RWPE1 (cell line): Measurements from ENCODE around the gene ARF3.

Experiments used
- CTCF ChIA-PET: fragments of 350-600 bp; sonication (Branson Sonifier 250); formaldehyde crosslinking; extraction: SDS; loops from one replicate; lab custom pipeline; 2021; lab: Yijun Ruan, JAX
- POLR2A ChIA-PET: fragments of 400-600 bp; formaldehyde crosslinking; extraction: SDS; loops from one replicate; lab custom pipeline; 2020; ENCODE audit warnings: antibody characterized with exemption; ENCODE audit not compliant: low non-redundant PET; lab: Yijun Ruan, JAX
- DNase-seq: peaks from one replicate; pipeline ENCODE4 v3.0.0; 2012; ENCODE audit warnings: low spot score
- H3K27ac ChIP-seq: fragments of 450-650 bp; 2 replicates; pipeline ENCODE4 v1.5.1; 2017
- CTCF ChIP-seq: fragments of 450-650 bp; conservative IDR thresholded peaks from 2 replicates; pipeline ENCODE4 v1.5.1; 2017; ENCODE audit warnings: low read depth, mild to moderate bottlenecking

The ARF3 gene

GRCh38 chr12:48967991-48968390 lies 10.7 kb upstream of the ARF3 start:
- no peak for TF ChIP-seq CTCF
- ChIA-PET CTCF (interaction anchor here (0.6 to 3.5 kb wide), 3 partner anchors 10 to 122 kb away, joined by 3 to 25 read pairs (median 4); partner anchors contain the start of gene WNT1), POLR2A (interaction anchor here (1.0 kb wide), 1 partner anchor 11 kb away, joined by 4 read pairs; the partner anchor contains the start of gene ARF3)
- no peak overlapping the region for H3K27ac ChIP-seq
- DNase-seq, result no peak

GRCh38 chr12:48966177-48966895 lies 9.0 kb upstream of the ARF3 start:
- TF ChIP-seq CTCF, result no peak
- POLR2A ChIA-PET, result no interaction called here

GRCh38 chr12:48965298-48965838 lies 8.1 kb upstream of the ARF3 start:
- POLR2A ChIA-PET, result no interaction called here
- CTCF ChIA-PET, result interaction anchor here (1.4 kb wide), 1 partner anchor 13 kb away, joined by 11 read pairs; the partner anchor contains the start of gene WNT1
- peak; percentile 27; the same call in 1 of the 2 replicates for TF ChIP-seq CTCF
- no peak overlapping the region for H3K27ac ChIP-seq
- DNase-seq, result peak; percentile 30

More at GRCh38 chr12:48966177-48966895, 9.0 kb upstream of the ARF3 start:
- CTCF ChIA-PET, result interaction anchor here (0.6 to 1.4 kb wide), 3 partner anchors 12 to 75 kb away, joined by 3 to 11 read pairs (median 3); partner anchors contain the start of gene WNT1
- no peak for DNase-seq
- H3K27ac ChIP-seq, result no peak overlapping the region

- no peak overlapping the region for H3K27ac ChIP-seq
- no peak for TF ChIP-seq CTCF
- CTCF ChIA-PET, result interaction anchor here (0.6 kb wide), 1 partner anchor 112 kb away, joined by 3 read pairs; no protein-coding TSS in a partner anchor
- no peak for DNase-seq
- POLR2A ChIA-PET, result no interaction called here
Observed at GRCh38 chr12:48961801-48962200, 4.5 kb upstream of the ARF3 start.

GRCh38 chr12:48961331-48961730 lies 4.0 kb upstream of the ARF3 start:
- TF ChIP-seq CTCF, result no peak
- DNase-seq, result no peak
- no peak overlapping the region for H3K27ac ChIP-seq
- ChIA-PET CTCF (no interaction called here), POLR2A (no interaction called here)

GRCh38 chr12:48960834-48961233 lies 3.5 kb upstream of the ARF3 start:
- TF ChIP-seq CTCF, result no peak
- POLR2A ChIA-PET, result no interaction called here
- H3K27ac ChIP-seq, result no peak overlapping the region
- CTCF ChIA-PET, result no interaction called here
- DNase-seq, result no peak
